Sigmoid colon (tissue), 7 donors: ENCODE data around the gene MYCBPAP. TPM values are rescaled to one million over a fixed set of nuclear protein-coding genes. Genes with fewer than 3 reads are reported as not detected.
A peak's percentile ranks its signal among the peaks of the same experiment; 100 is the strongest.
"Not testable (repeated sequence)": the region's sequence is repeated elsewhere in the genome, so short reads cannot be mapped to it uniquely, and the experiment has no call there.

ENCODE experiments used
- DNase-seq: peaks from one replicate; pipeline ENCODE4 v3.0.0-alpha.2; 2019
- H3K27ac ChIP-seq, 4 donors: fragments of 200-600 bp; sonication (generic); one replicate each; pipeline ENCODE4 v1.5.1; 2016 to 2019; ENCODE audit warnings: mild to moderate bottlenecking in 1 of 4
- H3K27me3 ChIP-seq, 3 donors: fragments of 200-600 bp; sonication (generic); one replicate each; pipeline ENCODE4 v1.5.1; 2019; ENCODE audit warnings: mild to moderate bottlenecking in 1 of 3
- H3K36me3 ChIP-seq, 4 donors: fragments of 200-600 bp; sonication (generic); one replicate each; pipeline ENCODE4 v1.5.1; 2016 to 2019
- H3K4me1 ChIP-seq, 4 donors: fragments of 200-600 bp; sonication (generic); one replicate each; pipeline ENCODE4 v1.5.1; 2017 to 2019
- H3K4me3 ChIP-seq, 4 donors: fragments of 200-600 bp; sonication (generic); one replicate each; pipeline ENCODE4 v1.5.1; 2017 to 2019; ENCODE audit warnings: mild to moderate bottlenecking in 2 of 4, moderate library complexity in 1 of 4
- H3K9me3 ChIP-seq, 4 donors: fragments of 200-600 bp in 3 of 4; sonication (generic) in 3 of 4; one replicate each; pipeline versions ENCODE4 v1.5.1 to v1.6.1; 2013 to 2019
- EP300 ChIP-seq, 4 donors: sonication (generic); formaldehyde crosslinking; IDR thresholded peaks; one replicate each; pipeline ENCODE4 v1.6.1; 2017; ENCODE audit warnings: antibody characterized with exemption in 4 of 4
- POLR2A ChIP-seq, 2 donors: fragments of 450-650 bp; IDR thresholded peaks; one replicate each; pipeline ENCODE4 v1.6.1; 2016; ENCODE audit warnings: antibody characterized with exemption in 2 of 2, mild to moderate bottlenecking in 2 of 2, moderate library complexity in 2 of 2
- POLR2AphosphoS5 ChIP-seq, 4 donors: sonication (generic); formaldehyde crosslinking; IDR thresholded peaks; one replicate each; pipeline ENCODE4 v1.6.1; 2017; ENCODE audit warnings: antibody characterized with exemption in 4 of 4
- WGBS, 2 donors: extraction: QIAGEN DNeasy Blood & Tissue Kit; methylation state at CpG; one replicate each; pipeline ENCODE4 v1.1.7; 2013; 5-methylcytosine and 5-hydroxymethylcytosine counted together
- intact Hi-C: fragments of 100-400 bp; cut with DNase I; formaldehyde crosslinking; loops from one replicate; pipeline ENCODE4 v1.15.1; 2023
- polyA plus RNA-seq, 3 donors: library from polyadenylated mRNA; stranded (reverse); fragments of 200-250 nt; gene quantifications; one replicate each; pipeline ENCODE4 v1.2.3, GENCODE V29; 2013
- total RNA-seq, 4 donors: library from RNA; depleted of rRNA; stranded (reverse); fragments of >200 nt; gene quantifications; one replicate each; pipeline ENCODE4 v1.1.0, GENCODE V29; 2016
- TF ChIP-seq, protein P1 (sequence below), 4 experiments: fragments of 450-650 bp in 3 of 4; fragments of 200-600 bp in 1 of 4; IDR thresholded peaks; one replicate each; pipeline ENCODE4 v1.5.1; 2016 to 2019; ENCODE audit warnings: antibody characterized with exemption in 4 of 4, mild to moderate bottlenecking in 3 of 4, moderate library complexity in 2 of 4
- donor health status: healthy with polysubstance abuse.
- donor health status: Bipolar disorder and iron deficiency.
- donor health status: healthy.

MYCBPAP gene
- total and polyA plus RNA-seq, 7 donors = 0.23 to 2.5 (median 1.7) TPM; not detected in 1

DNA sequence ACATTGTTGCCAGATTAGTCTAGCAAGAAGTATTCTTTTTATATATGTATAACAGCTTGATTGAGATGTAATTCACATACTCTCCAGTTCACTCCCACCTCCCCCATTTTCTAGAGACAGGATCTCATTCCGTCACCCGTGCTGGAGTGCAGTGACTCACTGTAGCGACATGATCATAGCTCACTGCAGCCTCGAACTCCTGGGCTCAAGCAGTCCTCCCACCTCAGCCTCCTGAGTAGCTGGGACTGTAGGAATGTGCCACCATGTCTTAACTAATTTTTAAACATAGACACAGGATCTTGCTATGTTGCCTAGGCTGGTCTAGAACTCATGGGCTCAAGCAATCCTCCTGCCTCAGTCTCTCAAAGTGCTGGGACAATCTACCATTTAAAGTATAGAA, 32.9 kb upstream of the MYCBPAP start:
- H3K27ac ChIP-seq = no peak overlapping the region
- H3K36me3 ChIP-seq = no peaks in the 10 kb centered on the region
- DNase-seq = no peak
- intact Hi-C loops = no loop called here
- H3K9me3 ChIP-seq = no peaks in the 10 kb centered on the region
- H3K4me1 ChIP-seq = peaks cover 0 to 17% (median 12%) of the 10 kb centered on the region in 4 donors
- no peak overlapping the region for H3K4me3 ChIP-seq
- 65 to 90% methylated on average over 4 of the region's 4 CpGs for WGBS, 2 donors
- H3K27me3 ChIP-seq = peaks cover 0 to 14% (median 7%) of the 10 kb centered on the region in 3 donors
- TF ChIP-seq EP300 (IDR thresholded peaks at IDR 0.05) (no peak), POLR2A (IDR thresholded peaks at IDR 0.05) (no peak), POLR2AphosphoS5 (IDR thresholded peaks at IDR 0.05) (no peak)
- TF ChIP-seq, protein P1, sequence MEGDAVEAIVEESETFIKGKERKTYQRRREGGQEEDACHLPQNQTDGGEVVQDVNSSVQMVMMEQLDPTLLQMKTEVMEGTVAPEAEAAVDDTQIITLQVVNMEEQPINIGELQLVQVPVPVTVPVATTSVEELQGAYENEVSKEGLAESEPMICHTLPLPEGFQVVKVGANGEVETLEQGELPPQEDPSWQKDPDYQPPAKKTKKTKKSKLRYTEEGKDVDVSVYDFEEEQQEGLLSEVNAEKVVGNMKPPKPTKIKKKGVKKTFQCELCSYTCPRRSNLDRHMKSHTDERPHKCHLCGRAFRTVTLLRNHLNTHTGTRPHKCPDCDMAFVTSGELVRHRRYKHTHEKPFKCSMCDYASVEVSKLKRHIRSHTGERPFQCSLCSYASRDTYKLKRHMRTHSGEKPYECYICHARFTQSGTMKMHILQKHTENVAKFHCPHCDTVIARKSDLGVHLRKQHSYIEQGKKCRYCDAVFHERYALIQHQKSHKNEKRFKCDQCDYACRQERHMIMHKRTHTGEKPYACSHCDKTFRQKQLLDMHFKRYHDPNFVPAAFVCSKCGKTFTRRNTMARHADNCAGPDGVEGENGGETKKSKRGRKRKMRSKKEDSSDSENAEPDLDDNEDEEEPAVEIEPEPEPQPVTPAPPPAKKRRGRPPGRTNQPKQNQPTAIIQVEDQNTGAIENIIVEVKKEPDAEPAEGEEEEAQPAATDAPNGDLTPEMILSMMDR (IDR thresholded peaks at IDR 0.05) = no peak

DNA sequence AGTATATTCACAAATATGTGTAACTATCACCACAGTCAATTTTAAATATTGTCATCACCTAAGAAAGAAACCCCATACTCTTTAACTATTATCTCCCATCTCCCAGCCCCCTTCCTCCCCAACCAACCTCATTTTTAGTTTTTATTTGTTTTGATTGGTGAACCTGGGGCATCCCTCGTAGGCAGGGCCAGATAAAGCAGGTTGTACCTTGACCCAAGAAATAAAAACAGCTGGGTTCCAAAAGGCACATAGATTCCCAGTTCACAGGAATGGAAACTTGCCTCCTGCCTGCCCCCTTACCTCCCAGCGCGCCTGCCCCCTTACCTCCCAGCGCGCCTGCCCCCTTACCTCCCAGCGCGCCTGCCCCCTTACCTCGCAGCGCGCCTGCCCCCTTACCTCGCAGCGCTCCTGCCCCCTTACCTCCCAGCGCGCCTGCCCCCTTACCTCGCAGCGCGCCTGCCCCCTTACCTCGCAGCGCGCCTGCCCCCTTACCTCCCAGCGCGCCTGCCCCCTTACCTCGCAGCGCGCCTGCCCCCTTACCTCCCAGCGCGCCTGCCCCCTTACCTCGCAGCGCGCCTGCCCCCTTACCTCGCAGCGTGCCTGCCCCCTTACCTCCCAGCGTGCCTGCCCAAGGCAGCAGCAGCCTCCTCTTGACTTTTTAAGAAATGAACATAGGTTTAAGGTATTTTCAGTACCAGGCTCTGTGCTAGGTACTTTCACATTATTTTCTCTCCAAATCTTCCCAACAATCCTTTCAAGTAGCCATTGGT, 32.3 kb upstream of the MYCBPAP start:
- H3K4me1 ChIP-seq = peaks cover 0 to 17% (median 12%) of the 10 kb centered on the region in 4 donors
- intact Hi-C loops, DNase-seq, H3K9me3 ChIP-seq, H3K36me3 ChIP-seq, H3K4me3 ChIP-seq, H3K27ac ChIP-seq: not testable (repeated sequence)
- WGBS, 2 donors = 11 to 47% methylated on average over 26 to 33 of the region's 33 CpGs
- H3K27me3 ChIP-seq = peaks cover 0 to 13% (median 7%) of the 10 kb centered on the region in 3 donors

DNA sequence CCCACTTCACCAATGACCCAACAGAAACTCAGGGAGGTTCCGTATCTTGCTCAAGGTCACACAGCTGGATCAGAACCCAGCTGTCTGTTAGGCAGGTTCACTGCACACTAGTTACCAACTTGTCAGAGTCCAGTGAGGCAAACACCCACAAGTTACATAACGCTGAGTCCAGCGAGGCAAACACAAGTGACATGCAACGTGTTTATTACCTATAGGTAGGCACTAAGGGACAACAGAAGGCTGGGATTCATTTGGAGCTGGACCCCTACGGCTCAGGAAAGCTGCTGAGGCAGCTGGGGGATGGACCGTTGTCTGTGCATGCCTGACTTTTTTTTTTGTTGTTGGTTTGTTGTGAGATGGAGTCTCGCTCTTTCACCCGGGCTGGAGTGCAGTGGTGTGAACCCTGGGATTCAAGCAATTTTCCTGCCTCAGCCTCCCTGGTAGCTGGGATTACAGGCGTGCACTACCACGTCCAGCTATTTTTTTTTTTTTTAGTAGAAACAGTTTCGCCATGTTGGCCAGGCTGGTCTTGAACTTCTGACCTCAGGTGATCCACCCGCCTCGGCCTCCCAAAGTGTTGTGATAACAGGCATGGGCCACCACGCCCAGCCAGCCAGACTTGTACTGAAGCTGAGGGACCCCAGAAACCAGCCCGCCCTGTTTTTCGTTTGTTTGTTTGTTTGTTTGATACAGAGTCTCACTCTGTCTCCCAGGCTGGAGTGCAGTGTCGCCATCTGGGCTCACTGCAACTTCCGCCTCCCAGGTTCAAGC, 31.5 kb upstream of the MYCBPAP start:
- H3K27me3 ChIP-seq = peaks cover 0 to 13% (median 7%) of the 10 kb centered on the region in 3 donors
- no peak for DNase-seq
- TF ChIP-seq EP300 (IDR thresholded peaks at IDR 0.05) = no peak
- no peak for TF ChIP-seq POLR2AphosphoS5 (IDR thresholded peaks at IDR 0.05)
- TF ChIP-seq POLR2A (IDR thresholded peaks at IDR 0.05) = no peak
- TF ChIP-seq, protein P1 (IDR thresholded peaks at IDR 0.05) = no peak
- no peak overlapping the region for H3K4me3 ChIP-seq
- intact Hi-C loops = no loop called here
- peaks cover 0 to 2% (median 0%) of the 10 kb centered on the region in 4 donors for H3K36me3 ChIP-seq
- H3K4me1 ChIP-seq = peaks cover 0 to 17% (median 12%) of the 10 kb centered on the region in 4 donors
- H3K9me3 ChIP-seq = no peaks in the 10 kb centered on the region
- no peak overlapping the region for H3K27ac ChIP-seq
- 47 to 80% methylated on average over 18 of the region's 18 CpGs for WGBS, 2 donors

DNA sequence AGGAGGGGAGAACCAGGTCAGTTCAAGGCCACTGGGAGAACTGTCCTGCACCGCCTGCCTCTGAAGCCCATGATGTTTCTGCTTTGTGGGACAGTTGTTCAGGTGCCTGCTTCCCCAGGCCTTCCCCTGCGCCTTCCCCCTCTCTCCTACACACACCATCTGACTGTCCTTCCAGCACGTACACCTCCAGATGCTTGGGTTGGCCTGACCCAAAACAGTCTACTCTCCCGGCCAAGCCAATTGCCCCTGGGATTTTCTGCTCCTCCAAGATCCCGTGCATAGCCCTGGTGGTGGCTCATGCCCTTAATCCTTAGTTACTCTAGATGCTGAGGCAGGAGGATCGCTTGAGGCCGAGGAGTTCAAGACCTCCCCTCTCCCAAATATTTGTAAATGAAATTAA, 30.3 kb upstream of the MYCBPAP start:
- peaks cover 0 to 13% (median 7%) of the 10 kb centered on the region in 3 donors for H3K27me3 ChIP-seq
- H3K27ac ChIP-seq = peak overlapping the region; percentile 84 to 92 (median 89)
- peaks cover 0 to 9% (median 0%) of the 10 kb centered on the region in 4 donors for H3K36me3 ChIP-seq
- peak overlapping the region in 3 of 4 donors; percentile 63 to 71 (median 65) for H3K4me3 ChIP-seq
- no peak for TF ChIP-seq EP300 (IDR thresholded peaks at IDR 0.05)
- TF ChIP-seq, protein P1 (IDR thresholded peaks at IDR 0.05) = no peak
- TF ChIP-seq POLR2AphosphoS5 (IDR thresholded peaks at IDR 0.05) = no peak
- TF ChIP-seq POLR2A (IDR thresholded peaks at IDR 0.05) = no peak
- no peak for DNase-seq
- WGBS, 2 donors = 88% methylated on average over 7 of the region's 7 CpGs
- peaks cover 0 to 27% (median 19%) of the 10 kb centered on the region in 4 donors for H3K4me1 ChIP-seq
- intact Hi-C loops = loop anchor here (2.0 kb wide), 2 partner anchors 63 to 115 kb away; no protein-coding TSS in a partner anchor
- no peaks in the 10 kb centered on the region for H3K9me3 ChIP-seq
